Endothelial cell of umbilical vein (primary cell): Measurements from ENCODE around the gene VWC2. TPM values are rescaled to one million over a fixed set of nuclear protein-coding genes. Genes with fewer than 3 reads are reported as not detected.

Experiments used
- BruUV-seq: library from RNA; stranded (reverse); fragments of 400-500 nt; replicated peaks from 2 replicates; lab custom pipeline; 2021; lab: Mats Ljungman, UMichigan
- CTCF ChIA-PET: fragments of 300-600, 350-600 bp; sonication (Branson Sonifier 250); formaldehyde crosslinking; loops from one replicate; lab custom pipeline; 2021; ENCODE audit warnings: antibody characterized with exemption, inconsistent platforms; lab: Charles Lee
- POLR2A ChIA-PET: fragments of 300-600, 350-600 bp; sonication (Branson Sonifier 250); formaldehyde crosslinking; loops from one replicate; lab custom pipeline; 2021; ENCODE audit warnings: antibody characterized with exemption, inconsistent platforms; lab: Charles Lee
- DNase-seq: peaks from one replicate; pipeline ENCODE4 v3.0.0-alpha.2; 2011; ENCODE audit warnings: low read depth, low spot score
- FAIRE-seq: peaks from 2 replicates; lab custom pipeline; 2011; peaks lifted over from hg19 to GRCh38; lab: Jason Lieb, UNC
- H2AFZ ChIP-seq: 2 replicates; pipeline ENCODE4 v1.6.0; 2012; ENCODE audit warnings: low read depth, low read length, control low read depth, inconsistent platforms
- H3K27ac ChIP-seq: 2 replicates; pipeline ENCODE4 v1.5.1; 2011; ENCODE audit warnings: low read depth, mild to moderate bottlenecking, control low read depth, low read length, moderate library complexity; ENCODE audit not compliant: insufficient read depth
- H3K27me3 ChIP-seq, 2 experiments: 2 replicates each; pipeline versions ENCODE4 v1.6.0 to v1.6.1; 2011; ENCODE audit warnings: low read length in 2 of 2, mixed read lengths in 1 of 2; ENCODE audit not compliant: control insufficient read depth in 2 of 2, insufficient read depth in 2 of 2
- H3K36me3 ChIP-seq, 2 experiments: 2 replicates in 1 of 2; 3 replicates in 1 of 2; pipeline ENCODE4 v1.5.1; 2011; ENCODE audit warnings: low read length in 2 of 2, mild to moderate bottlenecking in 1 of 2, moderate library complexity in 1 of 2; ENCODE audit not compliant: control insufficient read depth in 2 of 2, insufficient read depth in 2 of 2; ENCODE audit errors: extremely low read depth in 1 of 2
- H3K4me1 ChIP-seq: 3 replicates; pipeline ENCODE4 v1.5.1; 2011; ENCODE audit warnings: mild to moderate bottlenecking, low read length; ENCODE audit not compliant: control insufficient read depth, insufficient read depth; ENCODE audit errors: extremely low read depth
- H3K4me2 ChIP-seq: 2 replicates; pipeline ENCODE4 v1.6.1; 2011; ENCODE audit warnings: low read length, control low read depth, mixed read lengths; ENCODE audit not compliant: insufficient read depth
- H3K4me3 ChIP-seq, 3 experiments: fragments of 200-600 bp in 1 of 3; sonication (generic), shearing (Covaris generic) in 1 of 3; replicated peaks in 1 of 3; 2 replicates each; pipeline ENCODE4 v1.5.1; 2011 to 2016; ENCODE audit warnings: control low read depth in 3 of 3, low read length in 3 of 3, mild to moderate bottlenecking in 2 of 3, inconsistent platforms in 1 of 3, low read depth in 1 of 3, moderate library complexity in 1 of 3; ENCODE audit not compliant: insufficient read depth in 1 of 3
- H3K79me2 ChIP-seq: 2 replicates; pipeline ENCODE4 v1.6.0; 2012; ENCODE audit warnings: low read length, inconsistent platforms; ENCODE audit not compliant: control insufficient read depth, insufficient read depth
- H3K9ac ChIP-seq: replicated peaks from 2 replicates; pipeline ENCODE3; 2011; ENCODE audit warnings: low read length, control low read depth; ENCODE audit not compliant: insufficient read depth; ENCODE audit errors: extremely low read depth
- H3K9me1 ChIP-seq: replicated peaks from 3 replicates; pipeline ENCODE4 v1.6.0; 2011; ENCODE audit warnings: mild to moderate bottlenecking, low read length; ENCODE audit not compliant: control insufficient read depth, insufficient read depth; ENCODE audit errors: extremely low read depth
- H3K9me3 ChIP-seq: replicated peaks from 2 replicates; pipeline ENCODE4 v1.5.1; 2012; ENCODE audit warnings: low read length, inconsistent platforms; ENCODE audit not compliant: control insufficient read depth, insufficient read depth
- H4K20me1 ChIP-seq: replicated peaks from 2 replicates; pipeline ENCODE3; 2011; ENCODE audit warnings: mild to moderate bottlenecking, low read length; ENCODE audit not compliant: control insufficient read depth, insufficient read depth; ENCODE audit errors: extremely low read depth
- FOS ChIP-seq: IDR thresholded peaks from 2 replicates; pipeline ENCODE4 v1.6.1; 2011; ENCODE audit warnings: mild to moderate bottlenecking, low read length, moderate library complexity, borderline replicate concordance; ENCODE audit not compliant: insufficient read depth
- GATA2 ChIP-seq: IDR thresholded peaks from 2 replicates; pipeline ENCODE4 v1.7.0; 2011; ENCODE audit warnings: low read depth, mild to moderate bottlenecking, moderate library complexity, mixed read lengths, low read length; ENCODE audit not compliant: insufficient read length, insufficient read depth
- JUN ChIP-seq: IDR thresholded peaks from 2 replicates; pipeline ENCODE4 v1.6.1; 2011; ENCODE audit warnings: borderline replicate concordance, low read depth; ENCODE audit not compliant: insufficient read length, insufficient read depth
- MYC ChIP-seq: IDR thresholded peaks from one replicate; pipeline ENCODE4 v1.6.1; 2011; ENCODE audit warnings: mild to moderate bottlenecking, low read depth, low read length
- POLR2A ChIP-seq: IDR thresholded peaks from 2 replicates; pipeline ENCODE4 v1.6.1; 2012; ENCODE audit warnings: low read depth, mild to moderate bottlenecking, control low read depth, low read length
- POLR2AphosphoS5 ChIP-seq: IDR thresholded peaks from 2 replicates; pipeline ENCODE4 v1.6.1; 2012; ENCODE audit warnings: low read depth, mild to moderate bottlenecking, control low read depth, low read length, moderate library complexity; ENCODE audit not compliant: insufficient read depth
- dilution Hi-C: fragments of 300-500 bp; cut with MboI; formaldehyde crosslinking; loops from one replicate; pipeline ENCODE4 v1.15.0; 2019; ENCODE audit warnings: low sequenced_read_pairs; ENCODE audit not compliant: extremely low pct_ligation_motif_present
- intact Hi-C: fragments of 100-400 bp; cut with micrococcal nuclease; formaldehyde crosslinking; loops from one replicate; pipeline ENCODE4 v1.10.0; 2022
- polyA plus RNA-seq, 4 experiments: library from polyadenylated mRNA; depleted of rRNA in 3 of 4; stranded (reverse) in 3 of 4; unstranded in 1 of 4; fragments of >200 nt; gene quantifications; 2 replicates each; pipeline versions ENCODE4 v1.2.1 to v1.2.3, GENCODE V29; 2011 to 2012; ENCODE audit warnings: missing spikeins in 1 of 4
- total RNA-seq: library from RNA; stranded (reverse); gene quantifications from 2 replicates; pipeline ENCODE4 v1.2.3, GENCODE V29; 2021
- TF ChIP-seq, protein P1 (sequence below), 2 donors: IDR thresholded peaks; 1 replicate in 1 of 2; 2 replicates in 1 of 2; pipeline ENCODE4 v1.5.1; 2011; ENCODE audit warnings: low read length in 2 of 2, mild to moderate bottlenecking in 2 of 2, moderate library complexity in 2 of 2, control low read depth in 1 of 2, inconsistent platforms in 1 of 2, low read depth in 1 of 2; ENCODE audit not compliant: insufficient read depth in 1 of 2; ENCODE audit errors: extremely low read depth in 1 of 2
- TF ChIP-seq, protein P2 (sequence below): IDR thresholded peaks from 2 replicates; pipeline ENCODE4 v1.6.1; 2011; ENCODE audit not compliant: insufficient read depth, insufficient read length

Gene VWC2
- total and polyA plus RNA-seq, 2 donors (not counting 3 experiments of a cell fraction or from before 2014, with no cell fraction given): not detected

DNA sequence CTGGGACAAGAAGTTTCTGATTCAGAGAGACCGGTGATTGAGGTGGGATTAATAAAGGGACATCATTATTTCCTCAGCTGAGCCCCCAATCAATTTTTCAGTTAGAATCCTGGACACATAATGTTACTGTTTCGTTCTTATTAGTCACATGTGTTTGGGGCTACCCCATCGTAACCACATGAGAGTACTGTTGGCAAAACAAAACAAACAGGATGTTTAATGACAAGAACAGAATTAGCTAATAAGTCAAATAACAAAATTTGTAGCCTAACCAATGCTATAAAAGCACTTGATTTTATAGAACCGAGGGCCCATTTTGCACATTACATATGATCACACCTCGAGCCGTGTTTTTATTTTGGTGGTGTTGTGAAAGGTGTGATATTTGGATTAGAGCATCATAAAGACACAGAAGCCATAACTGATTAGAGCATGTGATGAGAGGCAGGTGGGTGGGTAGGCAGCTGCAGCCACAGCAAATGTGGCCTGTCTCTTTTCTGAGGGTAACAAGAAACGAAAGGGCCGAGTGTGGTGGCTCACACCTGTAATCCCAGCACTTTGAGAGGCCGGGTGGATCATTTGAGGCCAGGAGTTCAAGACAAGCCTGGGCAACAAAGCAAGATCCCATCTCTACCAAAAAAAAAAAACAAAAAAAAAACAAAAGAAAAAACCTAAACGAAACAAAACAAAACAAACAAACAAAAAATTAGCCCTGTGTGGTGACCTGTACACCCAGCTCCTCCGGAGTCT, 1.8 kb upstream of the VWC2 start:
- Histone ChIP-seq H3K27me3 (peaks cover 10 to 26% of the 10 kb centered on the region in 2 experiments), H2AFZ (no peak overlapping the region), H3K4me3 (no peak overlapping the region), H3K4me1 (no peaks in the 10 kb centered on the region), H3K27ac (no peak overlapping the region), H3K36me3 (no peaks in the 10 kb centered on the region), H3K4me2 (no peak overlapping the region), H3K9me3 (no peaks in the 10 kb centered on the region), H3K9ac (no peak overlapping the region), H3K79me2 (no peaks in the 10 kb centered on the region), H4K20me1 (no peaks in the 10 kb centered on the region), H3K9me1 (no peaks in the 10 kb centered on the region)
- DNase-seq: no peak
- no peak for TF ChIP-seq GATA2
- TF ChIP-seq, protein P1, sequence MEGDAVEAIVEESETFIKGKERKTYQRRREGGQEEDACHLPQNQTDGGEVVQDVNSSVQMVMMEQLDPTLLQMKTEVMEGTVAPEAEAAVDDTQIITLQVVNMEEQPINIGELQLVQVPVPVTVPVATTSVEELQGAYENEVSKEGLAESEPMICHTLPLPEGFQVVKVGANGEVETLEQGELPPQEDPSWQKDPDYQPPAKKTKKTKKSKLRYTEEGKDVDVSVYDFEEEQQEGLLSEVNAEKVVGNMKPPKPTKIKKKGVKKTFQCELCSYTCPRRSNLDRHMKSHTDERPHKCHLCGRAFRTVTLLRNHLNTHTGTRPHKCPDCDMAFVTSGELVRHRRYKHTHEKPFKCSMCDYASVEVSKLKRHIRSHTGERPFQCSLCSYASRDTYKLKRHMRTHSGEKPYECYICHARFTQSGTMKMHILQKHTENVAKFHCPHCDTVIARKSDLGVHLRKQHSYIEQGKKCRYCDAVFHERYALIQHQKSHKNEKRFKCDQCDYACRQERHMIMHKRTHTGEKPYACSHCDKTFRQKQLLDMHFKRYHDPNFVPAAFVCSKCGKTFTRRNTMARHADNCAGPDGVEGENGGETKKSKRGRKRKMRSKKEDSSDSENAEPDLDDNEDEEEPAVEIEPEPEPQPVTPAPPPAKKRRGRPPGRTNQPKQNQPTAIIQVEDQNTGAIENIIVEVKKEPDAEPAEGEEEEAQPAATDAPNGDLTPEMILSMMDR (IDR thresholded peaks at IDR 0.05; ENCODE audit: extremely low read depth in 1 of 2, insufficient read depth in 1 of 2, low read depth in 1 of 2, low read length in 2 of 2): no peak
- no peak for TF ChIP-seq POLR2A
- no peak for TF ChIP-seq POLR2AphosphoS5
- no peak for TF ChIP-seq MYC
- TF ChIP-seq, protein P2, sequence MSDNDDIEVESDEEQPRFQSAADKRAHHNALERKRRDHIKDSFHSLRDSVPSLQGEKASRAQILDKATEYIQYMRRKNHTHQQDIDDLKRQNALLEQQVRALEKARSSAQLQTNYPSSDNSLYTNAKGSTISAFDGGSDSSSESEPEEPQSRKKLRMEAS: no peak
- TF ChIP-seq FOS: no peak
- TF ChIP-seq JUN: no peak
- dilution Hi-C loops (no loop called here), intact Hi-C loops (no loop called here)
- CTCF ChIA-PET: no interaction called here
- BruUV-seq: no TSS peak
- POLR2A ChIA-PET: no interaction called here
- FAIRE-seq: no peak
